ENCODE data around the gene ADCY5.

ADCY5 gene

GRCh38 chr3:123388811-123389627 is 59.9 kb downstream of the ADCY5 start:
- DNase-seq (ENCODE audit: low read depth in 1 of 2, low spot score in 1 of 2), result no peak

- DNase-seq (ENCODE audit: low read depth in 1 of 2, low spot score in 1 of 2), result no peak
These were observed 60.8 kb downstream of the ADCY5 start for GRCh38 chr3:123388042-123388441.

- DNase-seq (ENCODE audit: low read depth in 1 of 2, low spot score in 1 of 2), result no peak
These were observed 61.4 kb downstream of the ADCY5 start for GRCh38 chr3:123387532-123387931.

GRCh38 chr3:123386477-123387040 is 62.3 kb downstream of the ADCY5 start:
- DNase-seq (ENCODE audit: low read depth in 1 of 2, low spot score in 1 of 2), result no peak

- no peak for DNase-seq (ENCODE audit: low read depth in 1 of 2, low spot score in 1 of 2)
These were observed 62.9 kb downstream of the ADCY5 start for GRCh38 chr3:123385981-123386380.

- no peak for DNase-seq (ENCODE audit: low read depth in 1 of 2, low spot score in 1 of 2)
These were observed 63.4 kb downstream of the ADCY5 start for GRCh38 chr3:123385499-123385898.

GRCh38 chr3:123385001-123385401 is 63.9 kb downstream of the ADCY5 start:
- no peak for DNase-seq (ENCODE audit: low read depth in 1 of 2, low spot score in 1 of 2)

GRCh38 chr3:123384256-123384655 is 64.6 kb downstream of the ADCY5 start:
- no peak for DNase-seq (ENCODE audit: low read depth in 1 of 2, low spot score in 1 of 2)

GRCh38 chr3:123383091-123384053 is 65.5 kb downstream of the ADCY5 start:
- no peak for DNase-seq (ENCODE audit: low read depth in 1 of 2, low spot score in 1 of 2)

GRCh38 chr3:123380261-123380660 is 68.6 kb downstream of the ADCY5 start:
- no peak for DNase-seq (ENCODE audit: low read depth in 1 of 2, low spot score in 1 of 2)

- no peak for DNase-seq (ENCODE audit: low read depth in 1 of 2, low spot score in 1 of 2)
These were observed 69.7 kb downstream of the ADCY5 start for GRCh38 chr3:123379041-123379830.

GRCh38 chr3:123378409-123378915 is 70.4 kb downstream of the ADCY5 start:
- DNase-seq (ENCODE audit: low read depth in 1 of 2, low spot score in 1 of 2), result no peak

GRCh38 chr3:123377243-123377740 is 71.6 kb downstream of the ADCY5 start:
- DNase-seq (ENCODE audit: low read depth in 1 of 2, low spot score in 1 of 2), result no peak

GRCh38 chr3:123376451-123377242 is 72.2 kb downstream of the ADCY5 start:
- no peak for DNase-seq (ENCODE audit: low read depth in 1 of 2, low spot score in 1 of 2)

GRCh38 chr3:123375014-123375940 is 73.6 kb downstream of the ADCY5 start:
- no peak for DNase-seq (ENCODE audit: low read depth in 1 of 2, low spot score in 1 of 2)

GRCh38 chr3:123374016-123374415 is 74.9 kb downstream of the ADCY5 start:
- no peak for DNase-seq (ENCODE audit: low read depth in 1 of 2, low spot score in 1 of 2)

- no peak for DNase-seq (ENCODE audit: low read depth in 1 of 2, low spot score in 1 of 2)
These were observed 75.4 kb downstream of the ADCY5 start for GRCh38 chr3:123373474-123373987.

Measured in activated T-helper 1 cell treated with anti-CD3 and anti-CD28 coated beads, Interleukin-2, amount 50 U/mL, for 16 hours (primary cell).